DND-41 (cell line): ENCODE data around the gene VASH2.
"Not testable (repeated sequence)": the region's sequence is repeated elsewhere in the genome, so short reads cannot be mapped to it uniquely, and the experiment has no call there.

Source experiments
- ATAC-seq: fragments of 200-7000 bp; cut with Tn5 transposase; 3 replicates; pipeline ENCODE4 v1.9.1; 2021; ENCODE audit warnings: low read depth; ENCODE audit not compliant: insufficient read depth
- DNase-seq: peaks from one replicate; pipeline ENCODE4 v3.0.0-alpha.2; 2020
- H2AFZ ChIP-seq: 2 replicates; pipeline ENCODE4 v1.6.0; 2012; ENCODE audit warnings: low read depth, low read length
- H3K27ac ChIP-seq: 2 replicates; pipeline ENCODE4 v1.5.1; 2012; ENCODE audit warnings: low read length, inconsistent platforms
- H3K27me3 ChIP-seq: fragments of 200-600 bp; sonication (generic); 2 replicates; pipeline ENCODE4 v1.6.0; 2012; ENCODE audit warnings: low read length, mild to moderate bottlenecking, inconsistent platforms; ENCODE audit not compliant: insufficient read depth, poor library complexity
- H3K36me3 ChIP-seq: 2 replicates; pipeline ENCODE4 v1.5.1; 2012; ENCODE audit warnings: low read length, inconsistent platforms; ENCODE audit not compliant: insufficient read depth
- H3K4me1 ChIP-seq: 2 replicates; pipeline ENCODE4 v1.5.1; 2012; ENCODE audit warnings: mild to moderate bottlenecking, low read length; ENCODE audit not compliant: insufficient read depth
- H3K4me2 ChIP-seq: 2 replicates; pipeline ENCODE4 v1.6.0; 2012; ENCODE audit warnings: mild to moderate bottlenecking, moderate library complexity, low read length, inconsistent platforms; ENCODE audit not compliant: insufficient read depth
- H3K4me3 ChIP-seq, 2 experiments: fragments of 200-600 bp in 1 of 2; shearing (Covaris generic) in 1 of 2; 2 replicates each; pipeline ENCODE4 v1.5.1; 2012 to 2016; ENCODE audit warnings: inconsistent platforms in 2 of 2, low read length in 2 of 2, mild to moderate bottlenecking in 2 of 2, low read depth in 1 of 2, moderate library complexity in 1 of 2
- H3K79me2 ChIP-seq: 2 replicates; pipeline ENCODE4 v1.6.0; 2012; ENCODE audit warnings: low read length, inconsistent platforms; ENCODE audit not compliant: insufficient read depth
- H3K9ac ChIP-seq: 2 replicates; pipeline ENCODE4 v1.6.0; 2012; ENCODE audit warnings: low read depth, mild to moderate bottlenecking, inconsistent platforms, low read length, moderate library complexity
- H3K9me3 ChIP-seq: 2 replicates; pipeline ENCODE4 v1.5.1; 2012; ENCODE audit warnings: low read length, moderate library complexity, mild to moderate bottlenecking, inconsistent platforms; ENCODE audit not compliant: insufficient read depth, severe bottlenecking
- H4K20me1 ChIP-seq: 2 replicates; pipeline ENCODE4 v1.6.0; 2012; ENCODE audit warnings: low read length; ENCODE audit not compliant: insufficient read depth
- CTCF ChIP-seq: IDR thresholded peaks from 2 replicates; pipeline ENCODE4 v1.5.1; 2012; ENCODE audit warnings: borderline replicate concordance, low read length, moderate library complexity, mild to moderate bottlenecking; ENCODE audit not compliant: poor library complexity, severe bottlenecking; ENCODE audit errors: extremely low read depth
- EZH2 ChIP-seq: IDR thresholded peaks from 3 replicates; pipeline ENCODE4 v1.6.1; 2012; ENCODE audit warnings: borderline replicate concordance, low read depth, mild to moderate bottlenecking, moderate library complexity, low read length, inconsistent platforms; ENCODE audit not compliant: severe bottlenecking

Gene VASH2

GRCh38 chr1:212950243-212951125 lies at the start of gene VASH2:
TSS of gene VASH2 (plus strand) at chr1:212950541. CDS start at chr1:212951543, 1,002 bp downstream.
- Histone ChIP-seq H3K9me3 (no peaks in the 10 kb centered on the region), H3K27me3 (peaks cover 8% of the 10 kb centered on the region), H2AFZ (no peak within 1 kb of the TSS), H4K20me1 (no peaks in the 10 kb centered on the region), H3K4me2 (no peak within 1 kb of the TSS), H3K36me3 (no peaks in the 10 kb centered on the region), H3K4me1 (no peaks in the 10 kb centered on the region), H3K79me2 (no peaks in the 10 kb centered on the region), H3K27ac (no peak within 1 kb of the TSS), H3K4me3 (no peak within 1 kb of the TSS), H3K9ac (no peak within 1 kb of the TSS)
- DNase-seq (no peak), ATAC-seq (no peak)
- no peak for TF ChIP-seq EZH2
- TF ChIP-seq CTCF, result no peak

GRCh38 chr1:212901290-212901689 lies 49.1 kb upstream of the VASH2 start:
- no peak for TF ChIP-seq CTCF
- no peak for TF ChIP-seq EZH2
- no peak overlapping the region for H3K4me2 ChIP-seq
- H3K27me3 ChIP-seq, result no peaks in the 10 kb centered on the region
- H2AFZ ChIP-seq, result no peak overlapping the region
- H3K9me3 ChIP-seq, result peaks cover 11% of the 10 kb centered on the region
- H3K36me3 ChIP-seq, result peaks cover 29% of the 10 kb centered on the region; the same call in 1 of the 2 replicates
- no peaks in the 10 kb centered on the region for H3K4me1 ChIP-seq
- H3K9ac ChIP-seq, result no peak overlapping the region
- DNase-seq (no peak), ATAC-seq (no peak)
- H4K20me1 ChIP-seq, result no peaks in the 10 kb centered on the region
- H3K27ac ChIP-seq, result no peak overlapping the region
- H3K4me3 ChIP-seq, result no peak overlapping the region
- H3K79me2 ChIP-seq, result no peaks in the 10 kb centered on the region

DNA sequence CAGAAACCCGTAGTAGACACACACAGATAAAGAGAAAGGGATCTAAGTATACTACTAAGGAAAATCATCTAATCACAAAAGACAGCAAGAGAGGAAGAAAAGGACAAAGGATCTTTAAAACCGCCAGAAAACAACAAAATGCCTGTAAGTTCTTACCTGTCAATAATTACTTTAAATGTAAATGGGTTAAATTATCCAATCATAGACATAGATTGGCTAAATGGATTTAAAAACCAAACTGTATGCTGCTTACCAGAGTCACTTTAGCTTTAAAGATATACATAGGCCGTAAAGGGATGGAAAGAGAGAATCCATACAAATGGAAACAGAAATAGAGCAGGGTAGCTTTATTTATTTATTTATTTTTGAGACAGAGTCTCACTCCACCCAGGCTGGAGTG lies 48.3 kb upstream of the VASH2 start:
- H3K9me3 ChIP-seq, result peaks cover 11% of the 10 kb centered on the region
- no peak overlapping the region for H2AFZ ChIP-seq
- no peak for ATAC-seq
- no peak overlapping the region for H3K4me2 ChIP-seq
- peaks cover 26% of the 10 kb centered on the region; the same call in 1 of the 2 replicates for H3K36me3 ChIP-seq
- no peaks in the 10 kb centered on the region for H4K20me1 ChIP-seq
- no peaks in the 10 kb centered on the region for H3K4me1 ChIP-seq
- no peak overlapping the region for H3K4me3 ChIP-seq
- H3K27me3 ChIP-seq, result no peaks in the 10 kb centered on the region
- no peak for DNase-seq
- H3K79me2 ChIP-seq, result no peaks in the 10 kb centered on the region
- no peak overlapping the region for H3K9ac ChIP-seq
- no peak overlapping the region for H3K27ac ChIP-seq
- TF ChIP-seq CTCF, result no peak
- no peak for TF ChIP-seq EZH2

GRCh38 chr1:212903664-212904063 lies 46.7 kb upstream of the VASH2 start:
- no peaks in the 10 kb centered on the region for H3K79me2 ChIP-seq
- no peak for ATAC-seq
- no peak overlapping the region for H2AFZ ChIP-seq
- H3K9ac ChIP-seq, result no peak overlapping the region
- TF ChIP-seq EZH2 (no peak), CTCF (no peak)
- H3K4me2 ChIP-seq, result no peak overlapping the region
- H3K36me3 ChIP-seq, result peaks cover 13% of the 10 kb centered on the region; the same call in 1 of the 2 replicates
- no peaks in the 10 kb centered on the region for H3K4me1 ChIP-seq
- no peaks in the 10 kb centered on the region for H4K20me1 ChIP-seq
- H3K27me3 ChIP-seq, result no peaks in the 10 kb centered on the region
- no peak overlapping the region for H3K4me3 ChIP-seq
- H3K9me3 ChIP-seq, result peaks cover 11% of the 10 kb centered on the region
- H3K27ac ChIP-seq, result no peak overlapping the region
- DNase-seq, result no peak

GRCh38 chr1:212908071-212908470 lies 42.3 kb upstream of the VASH2 start:
- H2AFZ ChIP-seq, H3K4me2 ChIP-seq, H3K36me3 ChIP-seq, H3K27me3 ChIP-seq, H3K79me2 ChIP-seq, H4K20me1 ChIP-seq, H3K9me3 ChIP-seq, DNase-seq, H3K4me1 ChIP-seq, H3K4me3 ChIP-seq, ATAC-seq, H3K9ac ChIP-seq, H3K27ac ChIP-seq: not testable (repeated sequence)
